GM12873 (cell line): ENCODE results near the gene ENOX1.

ENCODE experiments used
- CTCF ChIP-seq: IDR thresholded peaks from 2 replicates; pipeline ENCODE4 v1.5.1; 2012; ENCODE audit warnings: low read depth, mild to moderate bottlenecking, moderate library complexity, low read length, control low read depth; ENCODE audit not compliant: insufficient read depth; ENCODE audit errors: missing control alignments

ENOX1 gene

DNA sequence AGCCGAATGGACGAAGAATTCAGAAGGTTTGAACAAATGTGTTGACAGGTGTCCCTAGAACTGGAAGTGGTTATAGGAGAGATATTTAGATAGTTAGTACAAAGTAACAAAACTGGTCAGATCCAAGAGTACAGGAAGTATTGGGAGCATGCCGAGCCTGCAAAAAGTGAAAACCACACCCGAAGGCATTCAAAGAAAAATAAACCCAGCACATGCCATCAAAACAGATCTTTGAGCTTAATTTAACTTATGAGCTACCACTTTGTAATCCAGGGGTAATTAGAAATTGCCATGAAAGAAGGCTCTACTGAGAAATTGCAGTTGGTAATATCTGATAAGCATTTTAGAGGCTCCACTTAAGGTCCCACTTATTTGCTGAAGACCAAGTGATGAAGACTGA, 549.2 kb downstream of the ENOX1 start:
- TF ChIP-seq CTCF, result no peak

- no peak for TF ChIP-seq CTCF
These were observed 551.7 kb downstream of the ENOX1 start for GRCh38 chr13:43235028-43235427.

GRCh38 chr13:43232873-43233265, 553.9 kb downstream of the ENOX1 start:
- no peak for TF ChIP-seq CTCF

GRCh38 chr13:43232144-43232872, 554.5 kb downstream of the ENOX1 start:
- TF ChIP-seq CTCF, result no peak

GRCh38 chr13:43230989-43231388, 555.8 kb downstream of the ENOX1 start:
- no peak for TF ChIP-seq CTCF

- TF ChIP-seq CTCF, result no peak
These were observed 557.3 kb downstream of the ENOX1 start for GRCh38 chr13:43229506-43229905.

GRCh38 chr13:43227721-43228120, 559.1 kb downstream of the ENOX1 start:
- no peak for TF ChIP-seq CTCF
